ENCODE results near the gene GIMAP4. TPM values are rescaled to one million over a fixed set of nuclear protein-coding genes. Genes with fewer than 3 reads are reported as not detected.

The GIMAP4 gene
- total RNA-seq, 1 experiment from 2014 or later, result not detected

GRCh38 chr7:150580638-150581394 lies 13.6 kb downstream of the GIMAP4 start:
- H3K27me3 Mint-ChIP-seq (ENCODE audit: unreplicated experiment), result no peaks in the 10 kb centered on the region
- intact Hi-C loops (cut with micrococcal nuclease; ENCODE audit: unreplicated experiment), result no loop called here
- DNase-seq, result no peak
- H3K4me1 Mint-ChIP-seq (ENCODE audit: low read depth, unreplicated experiment), result peaks cover 8% of the 10 kb centered on the region
- H3K36me3 Mint-ChIP-seq (ENCODE audit: insufficient read depth, unreplicated experiment), result peaks cover 2% of the 10 kb centered on the region
- CTCF ChIA-PET, result interaction anchor here (0.6 to 1.0 kb wide), 2 partner anchors 11 to 1897 kb away, joined by 3 to 4 read pairs; no protein-coding TSS in a partner anchor
- TF ChIP-seq, protein P1, sequence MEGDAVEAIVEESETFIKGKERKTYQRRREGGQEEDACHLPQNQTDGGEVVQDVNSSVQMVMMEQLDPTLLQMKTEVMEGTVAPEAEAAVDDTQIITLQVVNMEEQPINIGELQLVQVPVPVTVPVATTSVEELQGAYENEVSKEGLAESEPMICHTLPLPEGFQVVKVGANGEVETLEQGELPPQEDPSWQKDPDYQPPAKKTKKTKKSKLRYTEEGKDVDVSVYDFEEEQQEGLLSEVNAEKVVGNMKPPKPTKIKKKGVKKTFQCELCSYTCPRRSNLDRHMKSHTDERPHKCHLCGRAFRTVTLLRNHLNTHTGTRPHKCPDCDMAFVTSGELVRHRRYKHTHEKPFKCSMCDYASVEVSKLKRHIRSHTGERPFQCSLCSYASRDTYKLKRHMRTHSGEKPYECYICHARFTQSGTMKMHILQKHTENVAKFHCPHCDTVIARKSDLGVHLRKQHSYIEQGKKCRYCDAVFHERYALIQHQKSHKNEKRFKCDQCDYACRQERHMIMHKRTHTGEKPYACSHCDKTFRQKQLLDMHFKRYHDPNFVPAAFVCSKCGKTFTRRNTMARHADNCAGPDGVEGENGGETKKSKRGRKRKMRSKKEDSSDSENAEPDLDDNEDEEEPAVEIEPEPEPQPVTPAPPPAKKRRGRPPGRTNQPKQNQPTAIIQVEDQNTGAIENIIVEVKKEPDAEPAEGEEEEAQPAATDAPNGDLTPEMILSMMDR (IDR thresholded peaks at IDR 0.05; ENCODE audit: unreplicated experiment), result no peak
- no TSS peak for BruUV-seq (replicated peaks)
- peak overlapping the region; percentile 39 for H3K4me3 Mint-ChIP-seq (ENCODE audit: low read depth, unreplicated experiment)
- H3K27ac Mint-ChIP-seq (ENCODE audit: unreplicated experiment), result no peak overlapping the region
- H3K9me3 Mint-ChIP-seq (ENCODE audit: low read depth, unreplicated experiment), result peaks cover 3% of the 10 kb centered on the region

GRCh38 chr7:150585199-150585598 lies 18.0 kb downstream of the GIMAP4 start:
- DNase-seq, result no peak
- H3K4me1 Mint-ChIP-seq (ENCODE audit: low read depth, unreplicated experiment), result peaks cover 18% of the 10 kb centered on the region
- H3K27ac Mint-ChIP-seq (ENCODE audit: unreplicated experiment), result no peak overlapping the region
- CTCF ChIA-PET, result no interaction called here
- no peak overlapping the region for H3K4me3 Mint-ChIP-seq (ENCODE audit: low read depth, unreplicated experiment)
- H3K36me3 Mint-ChIP-seq (ENCODE audit: insufficient read depth, unreplicated experiment), result peaks cover 5% of the 10 kb centered on the region
- no TSS peak for BruUV-seq (replicated peaks)
- intact Hi-C loops (cut with micrococcal nuclease; ENCODE audit: unreplicated experiment), result no loop called here
- TF ChIP-seq, protein P1 (IDR thresholded peaks at IDR 0.05; ENCODE audit: unreplicated experiment), result no peak
- H3K9me3 Mint-ChIP-seq (ENCODE audit: low read depth, unreplicated experiment), result peaks cover 3% of the 10 kb centered on the region
- peaks cover 8% of the 10 kb centered on the region for H3K27me3 Mint-ChIP-seq (ENCODE audit: unreplicated experiment)

DNA sequence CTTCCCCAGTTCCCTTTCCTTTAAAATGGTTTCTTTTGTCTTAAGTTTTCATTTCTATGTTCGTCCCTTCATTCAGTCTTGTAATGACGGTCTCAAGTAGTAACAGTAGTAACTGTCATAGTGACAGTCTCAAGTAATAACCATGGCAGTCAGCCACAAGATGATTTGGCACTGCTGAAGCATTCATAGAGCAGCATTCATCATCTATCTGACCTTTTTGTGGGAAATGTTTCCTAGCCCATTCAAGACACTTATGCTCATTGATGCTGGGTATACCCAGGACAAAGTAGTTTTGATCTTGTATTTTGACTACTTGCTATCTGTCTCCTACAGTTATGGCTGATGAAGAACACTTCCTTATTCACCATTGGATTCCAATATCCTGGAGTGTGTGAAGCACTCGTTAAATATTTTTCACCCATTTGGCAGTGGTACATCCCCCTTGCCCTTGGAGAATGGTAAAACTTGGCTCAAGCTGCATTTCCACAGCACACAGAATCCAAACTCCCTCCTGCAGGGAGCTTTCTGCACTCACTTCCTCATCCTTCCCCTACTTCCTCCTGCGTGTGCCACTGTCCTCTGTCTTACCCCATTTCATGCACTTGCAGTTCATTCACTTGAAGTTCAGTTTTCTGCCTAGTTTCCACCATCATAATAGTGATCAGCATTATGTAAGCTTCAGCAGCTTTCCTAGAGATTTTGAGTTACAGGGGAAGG lies 19.0 kb downstream of the GIMAP4 start:
- Mint-ChIP-seq H3K36me3 (ENCODE audit: insufficient read depth, unreplicated experiment) (peaks cover 5% of the 10 kb centered on the region), H3K27me3 (ENCODE audit: unreplicated experiment) (peaks cover 10% of the 10 kb centered on the region), H3K9me3 (ENCODE audit: low read depth, unreplicated experiment) (peaks cover 3% of the 10 kb centered on the region), H3K4me1 (ENCODE audit: low read depth, unreplicated experiment) (peaks cover 13% of the 10 kb centered on the region), H3K4me3 (ENCODE audit: low read depth, unreplicated experiment) (no peak overlapping the region), H3K27ac (ENCODE audit: unreplicated experiment) (no peak overlapping the region)
- TF ChIP-seq, protein P1 (IDR thresholded peaks at IDR 0.05; ENCODE audit: unreplicated experiment), result no peak
- CTCF ChIA-PET, result no interaction called here
- no peak for DNase-seq
- intact Hi-C loops (cut with micrococcal nuclease; ENCODE audit: unreplicated experiment), result no loop called here
- no TSS peak for BruUV-seq (replicated peaks)

DNA sequence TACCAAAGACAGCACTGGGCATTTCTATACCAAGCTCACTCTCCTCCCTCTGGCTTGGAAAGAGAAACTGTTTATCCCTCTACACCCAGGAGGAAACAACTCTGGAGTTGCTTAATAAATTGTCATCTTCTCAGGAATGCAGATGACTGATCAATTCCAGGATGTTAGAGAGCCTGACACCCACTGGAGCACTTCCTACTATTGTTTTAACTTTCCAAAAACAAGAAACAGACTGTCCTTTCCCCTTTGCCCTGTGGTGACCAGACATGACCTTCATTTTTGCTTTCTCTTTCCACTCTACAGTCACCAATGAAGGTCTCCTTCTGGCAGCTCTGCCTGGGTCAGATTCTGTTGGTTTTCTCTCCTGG lies 19.6 kb downstream of the GIMAP4 start:
- CTCF ChIA-PET, result no interaction called here
- TF ChIP-seq, protein P1 (IDR thresholded peaks at IDR 0.05; ENCODE audit: unreplicated experiment), result no peak
- Mint-ChIP-seq H3K9me3 (ENCODE audit: low read depth, unreplicated experiment) (peaks cover 6% of the 10 kb centered on the region), H3K27ac (ENCODE audit: unreplicated experiment) (no peak overlapping the region), H3K4me3 (ENCODE audit: low read depth, unreplicated experiment) (no peak overlapping the region), H3K36me3 (ENCODE audit: insufficient read depth, unreplicated experiment) (peaks cover 5% of the 10 kb centered on the region), H3K4me1 (ENCODE audit: low read depth, unreplicated experiment) (peaks cover 13% of the 10 kb centered on the region), H3K27me3 (ENCODE audit: unreplicated experiment) (peaks cover 15% of the 10 kb centered on the region)
- DNase-seq, result no peak
- no TSS peak for BruUV-seq (replicated peaks)
- intact Hi-C loops (cut with micrococcal nuclease; ENCODE audit: unreplicated experiment), result no loop called here
